GM19328 (cell line): ENCODE measurements around the gene VMO1.
A peak's percentile ranks its signal among the peaks of the same experiment; 100 is the strongest.

Experiments used
- ATAC-seq: cut with Tn5 transposase; IDR thresholded peaks from one replicate; pipeline ENCODE4 v1.9.1; 2021; ENCODE audit warnings: mild to moderate bottlenecking, moderate library complexity; ENCODE audit not compliant: unreplicated experiment

Gene VMO1

GRCh38 chr17:4800462-4801196 lies 14.5 kb upstream of the VMO1 start:
- no peak for ATAC-seq

GRCh38 chr17:4796552-4796920 lies 10.4 kb upstream of the VMO1 start:
- ATAC-seq, result no peak

GRCh38 chr17:4795168-4795567 lies 9.0 kb upstream of the VMO1 start:
- no peak for ATAC-seq

GRCh38 chr17:4790705-4791088 lies 4.5 kb upstream of the VMO1 start:
- ATAC-seq, result no peak

GRCh38 chr17:4789951-4790704 lies 4.0 kb upstream of the VMO1 start:
- peak; percentile 83 for ATAC-seq

- no peak for ATAC-seq
These were observed 3.5 kb upstream of the VMO1 start for GRCh38 chr17:4789701-4789950.

GRCh38 chr17:4788807-4789700 lies 2.9 kb upstream of the VMO1 start, which contains the start of gene GLTPD2:
Gene GLTPD2, plus strand, starts transcription at chr17:4788964. Its CDS starts 48 bp downstream, at chr17:4789012.
- ATAC-seq, result no peak

- ATAC-seq, result no peak
These were observed 2.1 kb upstream of the VMO1 start for GRCh38 chr17:4788159-4788806.

- no peak for ATAC-seq
These were observed 352 bp upstream of the VMO1 start for GRCh38 chr17:4786516-4786915.

- ATAC-seq, result no peak
These were observed 656 bp downstream of the VMO1 start for GRCh38 chr17:4785311-4786105.

GRCh38 chr17:4782652-4783051 lies 3.5 kb downstream of the VMO1 start:
- no peak for ATAC-seq

GRCh38 chr17:4780325-4780955 lies 5.7 kb downstream of the VMO1 start:
- ATAC-seq, result no peak

- ATAC-seq, result no peak
These were observed 8.0 kb downstream of the VMO1 start for GRCh38 chr17:4777969-4778760.

GRCh38 chr17:4772235-4772613 lies 13.9 kb downstream of the VMO1 start:
- ATAC-seq, result no peak

GRCh38 chr17:4771519-4772234 lies 14.5 kb downstream of the VMO1 start, which contains the start of gene TM4SF5:
Gene TM4SF5, plus strand, starts transcription at chr17:4771886. Its CDS starts 37 bp downstream, at chr17:4771923.
- no peak for ATAC-seq

GRCh38 chr17:4769628-4770027 lies 16.5 kb downstream of the VMO1 start:
- no peak for ATAC-seq

GRCh38 chr17:4768298-4768697 lies 17.9 kb downstream of the VMO1 start:
- no peak for ATAC-seq

GRCh38 chr17:4766723-4767122 lies 19.4 kb downstream of the VMO1 start:
- no peak for ATAC-seq
